ENCODE measurements around the gene MFNG. TPM values are rescaled to one million over a fixed set of nuclear protein-coding genes. Genes with fewer than 3 reads are reported as not detected.
A peak's percentile ranks its signal among the peaks of the same experiment; 100 is the strongest.

MFNG gene
- polyA plus RNA-seq, 4 donors = 6.6 to 10.7 (median 9.1) TPM

- no peak for DNase-seq (ENCODE audit: low read depth in 4 of 4, low spot score in 2 of 4)
These were observed 58.2 kb downstream of the MFNG start for GRCh38 chr22:37427711-37428635.

- peak in 1 of 4 donors; percentile 51 for DNase-seq (ENCODE audit: low read depth in 4 of 4, low spot score in 2 of 4)
These were observed 59.0 kb downstream of the MFNG start, which contains the start of gene ELFN2 for GRCh38 chr22:37427135-37427710. ELFN2 (minus strand) TSS chr22:37427479; CDS start chr22:37375534, 51,945 bp downstream.

- DNase-seq (ENCODE audit: low read depth in 4 of 4, low spot score in 2 of 4) = no peak
These were observed 59.5 kb downstream of the MFNG start for GRCh38 chr22:37426706-37427134.

GRCh38 chr22:37425800-37426705 is 60.1 kb downstream of the MFNG start:
- no peak for DNase-seq (ENCODE audit: low read depth in 4 of 4, low spot score in 2 of 4)

- no peak for DNase-seq (ENCODE audit: low read depth in 4 of 4, low spot score in 2 of 4)
These were observed 60.8 kb downstream of the MFNG start for GRCh38 chr22:37425369-37425768.

- no peak for DNase-seq (ENCODE audit: low read depth in 4 of 4, low spot score in 2 of 4)
These were observed 62.9 kb downstream of the MFNG start for GRCh38 chr22:37423283-37423682.

GRCh38 chr22:37421468-37421877 is 64.7 kb downstream of the MFNG start:
- DNase-seq (ENCODE audit: low read depth in 4 of 4, low spot score in 2 of 4) = no peak

GRCh38 chr22:37420686-37421467 is 65.3 kb downstream of the MFNG start:
- DNase-seq (ENCODE audit: low read depth in 4 of 4, low spot score in 2 of 4) = no peak

GRCh38 chr22:37419969-37420685 is 66.1 kb downstream of the MFNG start:
- no peak for DNase-seq (ENCODE audit: low read depth in 4 of 4, low spot score in 2 of 4)

GRCh38 chr22:37419370-37419968 is 66.7 kb downstream of the MFNG start:
- no peak for DNase-seq (ENCODE audit: low read depth in 4 of 4, low spot score in 2 of 4)

Other genes starting within 250 kb of the MFNG start
- gene RAC2, start 242.1 kb downstream of the MFNG start, polyA plus RNA-seq (ENCODE audit: insufficient read length in 4 of 4) = 1 to 10 TPM; 5.7 to 9.3 (median 7.0) TPM
- gene CYTH4, start 203.9 kb downstream of the MFNG start, polyA plus RNA-seq (ENCODE audit: insufficient read length in 4 of 4) = 1 to 10 TPM; 2.4 to 4.9 (median 3.8) TPM
- 1 to 10 TPM in 3 of 4 donors, under 1 TPM in 1; 0.92 to 1.9 (median 1.7) TPM for gene ELFN2, start 58.9 kb downstream of the MFNG start, polyA plus RNA-seq (ENCODE audit: insufficient read length in 4 of 4)
- gene CARD10, start 33.0 kb upstream of the MFNG start, polyA plus RNA-seq (ENCODE audit: insufficient read length in 4 of 4) = 10 to 100 TPM; 15.8 to 27.6 (median 24.9) TPM
- 10 to 100 TPM; 35.5 to 81.5 (median 52.2) TPM for gene CDC42EP1, start 74.1 kb upstream of the MFNG start, polyA plus RNA-seq (ENCODE audit: insufficient read length in 4 of 4)
- gene LGALS2, start 93.7 kb upstream of the MFNG start, polyA plus RNA-seq (ENCODE audit: insufficient read length in 4 of 4) = 10 to 100 TPM; 28.3 to 39.0 (median 32.8) TPM
- 10 to 100 TPM; 38.4 to 79.0 (median 61.9) TPM for gene GGA1, start 122.5 kb upstream of the MFNG start, polyA plus RNA-seq (ENCODE audit: insufficient read length in 4 of 4)
- gene SH3BP1, start 153.3 kb upstream of the MFNG start, polyA plus RNA-seq (ENCODE audit: insufficient read length in 4 of 4) = 10 to 100 TPM; 19.8 to 24.8 (median 22.3) TPM
- 10 to 100 TPM; 16.7 to 22.7 (median 18.4) TPM for gene PDXP, start 172.3 kb upstream of the MFNG start, polyA plus RNA-seq (ENCODE audit: insufficient read length in 4 of 4)
- gene LGALS1, start 189.3 kb upstream of the MFNG start, polyA plus RNA-seq (ENCODE audit: insufficient read length in 4 of 4) = 100 to 1,000 TPM; 370 to 614 (median 396) TPM
- gene NOL12, start 200.0 kb upstream of the MFNG start, polyA plus RNA-seq (ENCODE audit: insufficient read length in 4 of 4) = 10 to 100 TPM; 17.2 to 27.0 (median 23.9) TPM
- 10 to 100 TPM; 63.9 to 92.2 (median 79.9) TPM for gene TRIOBP, start 210.7 kb upstream of the MFNG start, polyA plus RNA-seq (ENCODE audit: insufficient read length in 4 of 4)